SK-N-SH treated with all-trans-retinoic acid at 6 μM for 48 hours (cell line): ENCODE measurements around the gene STOML1.

Experiments
- ATAC-seq: fragments of 200-7000 bp; cut with Tn5 transposase; 3 replicates; pipeline ENCODE4 v1.9.1; 2020; ENCODE audit warnings: mild to moderate bottlenecking, moderate library complexity
- ARNTL ChIP-seq: fragments of 450-650 bp; formaldehyde crosslinking; IDR thresholded peaks from 2 replicates; pipeline ENCODE4 v1.5.0; 2020; ENCODE audit warnings: low read depth, mild to moderate bottlenecking, moderate library complexity, borderline replicate concordance
- BACH2 ChIP-seq: fragments of 250-450 bp; sonication (Bioruptor Pico); IDR thresholded peaks from 2 replicates; pipeline ENCODE4 v1.9.0; 2021; ENCODE audit warnings: mild to moderate bottlenecking, borderline replicate concordance
- CSDC2 ChIP-seq: fragments of 250-450 bp; sonication (Bioruptor Pico); IDR thresholded peaks from 2 replicates; pipeline ENCODE4 v1.5.0; 2020; ENCODE audit warnings: mild to moderate bottlenecking, moderate library complexity
- ESRRG ChIP-seq: fragments of 250-450 bp; sonication (Bioruptor Pico); IDR thresholded peaks from 2 replicates; pipeline ENCODE4 v1.6.1; 2021; ENCODE audit warnings: mild to moderate bottlenecking
- GLIS3 ChIP-seq: fragments of 250-450 bp; sonication (Bioruptor Pico); IDR thresholded peaks from 2 replicates; pipeline ENCODE4 v1.5.0; 2020; ENCODE audit warnings: mild to moderate bottlenecking, moderate library complexity
- ISL1 ChIP-seq: fragments of 250-450 bp; sonication (Bioruptor Pico); IDR thresholded peaks from 2 replicates; pipeline ENCODE4 v2.1.2; 2022; ENCODE audit warnings: mild to moderate bottlenecking, moderate library complexity
- OSR1 ChIP-seq: fragments of 250-450 bp; sonication (Bioruptor Pico); IDR thresholded peaks from 2 replicates; pipeline ENCODE4 v1.8.0; 2022; ENCODE audit warnings: moderate library complexity, mild to moderate bottlenecking, inconsistent platforms
- PATZ1 ChIP-seq: fragments of 250-450 bp; sonication (Bioruptor Pico); IDR thresholded peaks from 2 replicates; pipeline ENCODE4 v1.8.0; 2020; ENCODE audit warnings: mild to moderate bottlenecking, moderate library complexity, borderline replicate concordance
- POU6F1 ChIP-seq: fragments of 250-450 bp; sonication (Bioruptor Pico); IDR thresholded peaks from 2 replicates; pipeline ENCODE4 v1.8.0; 2021; ENCODE audit warnings: low read depth, mild to moderate bottlenecking, moderate library complexity, borderline replicate concordance
- PPARA ChIP-seq: fragments of 250-450 bp; sonication (Bioruptor Pico); IDR thresholded peaks from 2 replicates; pipeline ENCODE4 v1.5.0; 2020; ENCODE audit warnings: mild to moderate bottlenecking, borderline replicate concordance
- RARB ChIP-seq: fragments of 250-450 bp; sonication (Bioruptor Pico); IDR thresholded peaks from 2 replicates; pipeline ENCODE4 v1.8.0; 2021; ENCODE audit warnings: mild to moderate bottlenecking, moderate library complexity
- SNAI2 ChIP-seq: fragments of 250-450 bp; sonication (Bioruptor Pico); IDR thresholded peaks from 2 replicates; pipeline ENCODE4 v1.5.0; 2020; ENCODE audit warnings: mild to moderate bottlenecking, moderate library complexity
- TCF4 ChIP-seq: fragments of 250-450 bp; sonication (Bioruptor Pico); IDR thresholded peaks from 2 replicates; pipeline ENCODE4 v1.8.0; 2021; ENCODE audit warnings: mild to moderate bottlenecking, moderate library complexity, borderline replicate concordance
- TOX ChIP-seq: fragments of 250-450 bp; sonication (Bioruptor Pico); IDR thresholded peaks from 2 replicates; pipeline ENCODE4 v1.8.0; 2021; ENCODE audit warnings: mild to moderate bottlenecking, moderate library complexity, borderline replicate concordance
- ZFP3 ChIP-seq: fragments of 250-450 bp; sonication (Bioruptor Pico); IDR thresholded peaks from 2 replicates; pipeline ENCODE4 v1.5.0; 2020; ENCODE audit warnings: mild to moderate bottlenecking, moderate library complexity
- ZFP30 ChIP-seq: fragments of 450-650 bp; formaldehyde crosslinking; IDR thresholded peaks from 2 replicates; pipeline ENCODE4 v1.5.0; 2022; ENCODE audit warnings: mild to moderate bottlenecking, moderate library complexity
- ZNF565 ChIP-seq: fragments of 450-650 bp; formaldehyde crosslinking; conservative IDR thresholded peaks from 2 replicates; pipeline ENCODE4 v1.5.0; 2020; ENCODE audit warnings: low read depth, mild to moderate bottlenecking, moderate library complexity
- ZNF8 ChIP-seq: fragments of 450-650 bp; formaldehyde crosslinking; IDR thresholded peaks from 2 replicates; pipeline ENCODE4 v1.5.0; 2020; ENCODE audit warnings: mild to moderate bottlenecking, moderate library complexity
- TF ChIP-seq, protein P1 (sequence below): fragments of 250-450 bp; sonication (Bioruptor Pico); IDR thresholded peaks from 2 replicates; pipeline ENCODE4 v1.5.1; 2021; ENCODE audit warnings: mild to moderate bottlenecking, moderate library complexity
- TF ChIP-seq, protein P2 (sequence below): fragments of 250-450 bp; sonication (Bioruptor Pico); IDR thresholded peaks from 2 replicates; pipeline ENCODE4 v1.5.0; 2020; ENCODE audit warnings: mild to moderate bottlenecking, moderate library complexity
- TF ChIP-seq, protein P3 (sequence below): fragments of 250-450 bp; sonication (Bioruptor Pico); IDR thresholded peaks from 2 replicates; pipeline ENCODE4 v1.5.1; 2020; ENCODE audit warnings: low read depth, mild to moderate bottlenecking, moderate library complexity

The STOML1 gene

DNA sequence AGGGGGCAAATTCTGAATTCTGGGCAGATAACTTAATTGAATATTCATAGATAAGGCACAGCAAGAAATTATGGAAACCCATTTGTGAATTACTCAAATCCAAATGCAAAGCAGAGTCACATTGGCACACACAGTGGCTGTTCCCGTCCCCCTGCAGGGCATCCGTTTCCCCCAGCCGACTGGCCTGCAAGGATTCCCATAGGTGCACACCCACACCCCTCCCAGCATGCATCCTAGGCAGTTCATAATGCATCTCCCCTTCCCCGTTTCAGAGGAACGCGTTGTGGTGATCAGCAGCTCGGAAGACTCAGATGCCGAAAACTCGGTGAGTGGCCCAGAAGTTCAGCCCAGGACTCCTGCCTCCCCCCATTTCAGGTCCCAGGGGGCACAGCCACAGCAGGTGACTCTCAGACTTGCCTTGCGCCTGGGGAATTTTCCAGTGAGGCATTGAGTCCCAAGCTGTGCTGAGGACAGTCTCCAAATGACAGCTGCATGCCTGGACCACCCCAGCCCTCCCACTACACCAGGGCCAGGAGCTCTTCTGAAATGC lies 42.2 kb upstream of the STOML1 start (continued):
- no peak for TF ChIP-seq GLIS3 (CRISPR knock-in tag)
- TF ChIP-seq ZFP30 (CRISPR knock-in tag) = no peak
- TF ChIP-seq, protein P1, sequence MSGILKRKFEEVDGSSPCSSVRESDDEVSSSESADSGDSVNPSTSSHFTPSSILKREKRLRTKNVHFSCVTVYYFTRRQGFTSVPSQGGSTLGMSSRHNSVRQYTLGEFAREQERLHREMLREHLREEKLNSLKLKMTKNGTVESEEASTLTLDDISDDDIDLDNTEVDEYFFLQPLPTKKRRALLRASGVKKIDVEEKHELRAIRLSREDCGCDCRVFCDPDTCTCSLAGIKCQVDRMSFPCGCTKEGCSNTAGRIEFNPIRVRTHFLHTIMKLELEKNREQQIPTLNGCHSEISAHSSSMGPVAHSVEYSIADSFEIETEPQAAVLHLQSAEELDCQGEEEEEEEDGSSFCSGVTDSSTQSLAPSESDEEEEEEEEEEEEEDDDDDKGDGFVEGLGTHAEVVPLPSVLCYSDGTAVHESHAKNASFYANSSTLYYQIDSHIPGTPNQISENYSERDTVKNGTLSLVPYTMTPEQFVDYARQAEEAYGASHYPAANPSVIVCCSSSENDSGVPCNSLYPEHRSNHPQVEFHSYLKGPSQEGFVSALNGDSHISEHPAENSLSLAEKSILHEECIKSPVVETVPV (CRISPR knock-in tag) = no peak
- no peak for TF ChIP-seq PPARA (CRISPR knock-in tag)
- no peak for TF ChIP-seq ZNF565

- ATAC-seq = no peak
- no peak for TF ChIP-seq TCF4
- no peak for TF ChIP-seq ZFP3 (CRISPR knock-in tag)
- TF ChIP-seq POU6F1 (CRISPR knock-in tag) = no peak
- TF ChIP-seq TOX (CRISPR knock-in tag) = no peak
- no peak for TF ChIP-seq BACH2
- TF ChIP-seq ZNF565 = no peak
- no peak for TF ChIP-seq ZNF8 (CRISPR knock-in tag)
- TF ChIP-seq CSDC2 (CRISPR knock-in tag) = no peak
- no peak for TF ChIP-seq RARB (CRISPR knock-in tag)
- TF ChIP-seq PATZ1 (CRISPR knock-in tag) = no peak
- no peak for TF ChIP-seq PPARA (CRISPR knock-in tag)
- TF ChIP-seq, all 23 proteins: peak for 0
These were observed 40.8 kb upstream of the STOML1 start for GRCh38 chr15:74032606-74033561.

DNA sequence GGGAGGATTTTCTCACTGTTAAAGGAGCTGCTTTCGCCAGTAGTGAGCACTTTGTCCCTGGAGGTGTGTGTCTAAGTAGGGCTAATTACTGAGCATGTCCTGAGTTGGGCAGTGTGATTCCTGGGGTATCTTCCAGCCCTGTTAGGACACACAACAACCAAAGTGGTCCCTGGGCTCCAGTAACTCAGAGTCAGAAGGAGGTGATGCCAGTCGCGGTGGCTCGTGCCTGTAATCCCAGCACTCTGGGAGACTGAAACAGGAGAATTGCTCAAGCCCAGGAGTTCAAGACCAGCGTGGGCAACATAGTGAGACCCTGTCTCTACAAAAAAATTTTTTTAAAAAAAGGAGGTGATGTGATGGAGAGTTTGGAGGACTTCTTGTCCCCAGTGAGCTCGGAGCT lies 40.0 kb upstream of the STOML1 start:
- no peak for ATAC-seq
- TF ChIP-seq SNAI2 (CRISPR knock-in tag) = no peak
- TF ChIP-seq, protein P2, sequence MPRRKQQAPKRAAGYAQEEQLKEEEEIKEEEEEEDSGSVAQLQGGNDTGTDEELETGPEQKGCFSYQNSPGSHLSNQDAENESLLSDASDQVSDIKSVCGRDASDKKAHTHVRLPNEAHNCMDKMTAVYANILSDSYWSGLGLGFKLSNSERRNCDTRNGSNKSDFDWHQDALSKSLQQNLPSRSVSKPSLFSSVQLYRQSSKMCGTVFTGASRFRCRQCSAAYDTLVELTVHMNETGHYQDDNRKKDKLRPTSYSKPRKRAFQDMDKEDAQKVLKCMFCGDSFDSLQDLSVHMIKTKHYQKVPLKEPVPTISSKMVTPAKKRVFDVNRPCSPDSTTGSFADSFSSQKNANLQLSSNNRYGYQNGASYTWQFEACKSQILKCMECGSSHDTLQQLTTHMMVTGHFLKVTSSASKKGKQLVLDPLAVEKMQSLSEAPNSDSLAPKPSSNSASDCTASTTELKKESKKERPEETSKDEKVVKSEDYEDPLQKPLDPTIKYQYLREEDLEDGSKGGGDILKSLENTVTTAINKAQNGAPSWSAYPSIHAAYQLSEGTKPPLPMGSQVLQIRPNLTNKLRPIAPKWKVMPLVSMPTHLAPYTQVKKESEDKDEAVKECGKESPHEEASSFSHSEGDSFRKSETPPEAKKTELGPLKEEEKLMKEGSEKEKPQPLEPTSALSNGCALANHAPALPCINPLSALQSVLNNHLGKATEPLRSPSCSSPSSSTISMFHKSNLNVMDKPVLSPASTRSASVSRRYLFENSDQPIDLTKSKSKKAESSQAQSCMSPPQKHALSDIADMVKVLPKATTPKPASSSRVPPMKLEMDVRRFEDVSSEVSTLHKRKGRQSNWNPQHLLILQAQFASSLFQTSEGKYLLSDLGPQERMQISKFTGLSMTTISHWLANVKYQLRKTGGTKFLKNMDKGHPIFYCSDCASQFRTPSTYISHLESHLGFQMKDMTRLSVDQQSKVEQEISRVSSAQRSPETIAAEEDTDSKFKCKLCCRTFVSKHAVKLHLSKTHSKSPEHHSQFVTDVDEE (CRISPR knock-in tag) = no peak
- TF ChIP-seq TCF4 = no peak
- TF ChIP-seq PPARA (CRISPR knock-in tag) = no peak
- TF ChIP-seq, protein P3, sequence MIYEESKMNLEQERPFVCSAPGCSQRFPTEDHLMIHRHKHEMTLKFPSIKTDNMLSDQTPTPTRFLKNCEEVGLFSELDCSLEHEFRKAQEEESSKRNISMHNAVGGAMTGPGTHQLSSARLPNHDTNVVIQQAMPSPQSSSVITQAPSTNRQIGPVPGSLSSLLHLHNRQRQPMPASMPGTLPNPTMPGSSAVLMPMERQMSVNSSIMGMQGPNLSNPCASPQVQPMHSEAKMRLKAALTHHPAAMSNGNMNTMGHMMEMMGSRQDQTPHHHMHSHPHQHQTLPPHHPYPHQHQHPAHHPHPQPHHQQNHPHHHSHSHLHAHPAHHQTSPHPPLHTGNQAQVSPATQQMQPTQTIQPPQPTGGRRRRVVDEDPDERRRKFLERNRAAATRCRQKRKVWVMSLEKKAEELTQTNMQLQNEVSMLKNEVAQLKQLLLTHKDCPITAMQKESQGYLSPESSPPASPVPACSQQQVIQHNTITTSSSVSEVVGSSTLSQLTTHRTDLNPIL (CRISPR knock-in tag) = no peak
- TF ChIP-seq ARNTL = no peak
- TF ChIP-seq ESRRG (CRISPR knock-in tag) = no peak
- TF ChIP-seq RARB (CRISPR knock-in tag) = no peak
- TF ChIP-seq OSR1 (CRISPR knock-in tag) = no peak
- no peak for TF ChIP-seq PATZ1 (CRISPR knock-in tag)
- no peak for TF ChIP-seq BACH2
- TF ChIP-seq POU6F1 (CRISPR knock-in tag) = no peak
- TF ChIP-seq ISL1 (CRISPR knock-in tag) = no peak
- TF ChIP-seq, protein P1 (CRISPR knock-in tag) = no peak
- no peak for TF ChIP-seq CSDC2 (CRISPR knock-in tag)
- no peak for TF ChIP-seq TOX (CRISPR knock-in tag)
